Measurements from ENCODE around the gene DNAH9.

DNAH9 gene

GRCh38 chr17:11980813-11981212 lies 382.5 kb downstream of the DNAH9 start:
- no peak for DNase-seq (ENCODE audit: low spot score)

GRCh38 chr17:11981862-11982261 lies 383.6 kb downstream of the DNAH9 start:
- no peak for DNase-seq (ENCODE audit: low spot score)

- DNase-seq (ENCODE audit: low spot score): no peak
These were observed 388.1 kb downstream of the DNAH9 start for GRCh38 chr17:11986179-11986941.

- peak; percentile 36 for DNase-seq (ENCODE audit: low spot score)
These were observed 388.7 kb downstream of the DNAH9 start for GRCh38 chr17:11986942-11987329.

- DNase-seq (ENCODE audit: low spot score): no peak
These were observed 392.2 kb downstream of the DNAH9 start for GRCh38 chr17:11990363-11990983.

- DNase-seq (ENCODE audit: low spot score): no peak
These were observed 393.2 kb downstream of the DNAH9 start for GRCh38 chr17:11991461-11991860.

- peak; percentile 43 for DNase-seq (ENCODE audit: low spot score)
These were observed 398.5 kb downstream of the DNAH9 start for GRCh38 chr17:11996722-11997146.

GRCh38 chr17:11997147-11997971 lies 399.1 kb downstream of the DNAH9 start, which contains the start of gene ZNF18:
Gene ZNF18 (minus strand): TSS chr17:11997475. CDS start chr17:11992829, 4,646 bp downstream.
- peak; percentile 94 for DNase-seq (ENCODE audit: low spot score)

- DNase-seq (ENCODE audit: low spot score): no peak
These were observed 399.6 kb downstream of the DNAH9 start for GRCh38 chr17:11997972-11998233.

GRCh38 chr17:11999696-12000095 lies 401.4 kb downstream of the DNAH9 start:
- DNase-seq (ENCODE audit: low spot score): no peak

- no peak for DNase-seq (ENCODE audit: low spot score)
These were observed 409.2 kb downstream of the DNAH9 start for GRCh38 chr17:12007466-12007865.

All from putamen (tissue), 1 donor.